Measurements from ENCODE around the gene C11orf68.

Gene C11orf68

GRCh38 chr11:65941720-65942310, 23.0 kb upstream of the C11orf68 start:
- H3K27me3 ChIP-seq (replicated peaks): no peaks in the 10 kb centered on the region
- TF ChIP-seq CTCF (IDR thresholded peaks at IDR 0.05; ENCODE audit: low read depth, low read length, missing control alignments): no peak
- in situ Hi-C loops (cut with HindIII; ENCODE audit: low pct_ligation_motif_present, low sequenced_read_pairs): no loop called here
- H3K4me3 ChIP-seq (ENCODE audit: low read depth, low read length): no peak overlapping the region
- no peaks in the 10 kb centered on the region for H3K36me3 ChIP-seq (replicated peaks)
- no peak for DNase-seq
- peak overlapping the region; percentile 42 for H3K27ac ChIP-seq

- Histone ChIP-seq H3K4me3 (ENCODE audit: low read depth, low read length) (no peak overlapping the region), H3K36me3 (replicated peaks) (no peaks in the 10 kb centered on the region), H3K27ac (no peak overlapping the region), H3K27me3 (replicated peaks) (no peaks in the 10 kb centered on the region)
- DNase-seq: no peak
- no peak for TF ChIP-seq CTCF (IDR thresholded peaks at IDR 0.05; ENCODE audit: low read depth, low read length, missing control alignments)
- in situ Hi-C loops (cut with HindIII; ENCODE audit: low pct_ligation_motif_present, low sequenced_read_pairs): no loop called here
Observed at GRCh38 chr11:65937766-65938165, 18.9 kb upstream of the C11orf68 start.

GRCh38 chr11:65934014-65934413, 15.2 kb upstream of the C11orf68 start:
- in situ Hi-C loops (cut with HindIII; ENCODE audit: low pct_ligation_motif_present, low sequenced_read_pairs): no loop called here
- no peak overlapping the region for H3K4me3 ChIP-seq (ENCODE audit: low read depth, low read length)
- DNase-seq: no peak

GRCh38 chr11:65932558-65932919, 13.7 kb upstream of the C11orf68 start:
- no peak for TF ChIP-seq CTCF (IDR thresholded peaks at IDR 0.05; ENCODE audit: low read depth, low read length, missing control alignments)
- in situ Hi-C loops (cut with HindIII; ENCODE audit: low pct_ligation_motif_present, low sequenced_read_pairs): no loop called here
- Histone ChIP-seq H3K36me3 (replicated peaks) (no peaks in the 10 kb centered on the region), H3K27ac (no peak overlapping the region), H3K27me3 (replicated peaks) (no peaks in the 10 kb centered on the region), H3K4me3 (ENCODE audit: low read depth, low read length) (no peak overlapping the region)
- DNase-seq: peak; percentile 24

More at GRCh38 chr11:65934014-65934413, 15.2 kb upstream of the C11orf68 start:
- H3K27me3 ChIP-seq (replicated peaks): no peaks in the 10 kb centered on the region
- TF ChIP-seq CTCF (IDR thresholded peaks at IDR 0.05; ENCODE audit: low read depth, low read length, missing control alignments): no peak
- H3K27ac ChIP-seq: no peak overlapping the region
- no peaks in the 10 kb centered on the region for H3K36me3 ChIP-seq (replicated peaks)

- Histone ChIP-seq H3K4me3 (ENCODE audit: low read depth, low read length) (no peak overlapping the region), H3K36me3 (replicated peaks) (no peaks in the 10 kb centered on the region), H3K27me3 (replicated peaks) (no peaks in the 10 kb centered on the region), H3K27ac (no peak overlapping the region)
- no peak for DNase-seq
- no peak for TF ChIP-seq CTCF (IDR thresholded peaks at IDR 0.05; ENCODE audit: low read depth, low read length, missing control alignments)
- in situ Hi-C loops (cut with HindIII; ENCODE audit: low pct_ligation_motif_present, low sequenced_read_pairs): no loop called here
Observed at GRCh38 chr11:65931773-65932557, 13.1 kb upstream of the C11orf68 start.
